ENCODE results near the gene NPHP3. TPM values are rescaled to one million over a fixed set of nuclear protein-coding genes. Genes with fewer than 3 reads are reported as not detected.

NPHP3 gene
- polyA plus RNA-seq, 1 donor from 2014 or later, result 9.0 TPM

- Histone ChIP-seq H3K4me2 (ENCODE audit: low read length) (no peak overlapping the region), H3K9me3 (ENCODE audit: low read length) (no peaks in the 10 kb centered on the region), H3K27ac (ENCODE audit: low read length) (no peak overlapping the region), H3F3A (ENCODE audit: insufficient read depth, low read length, poor library complexity, severe bottlenecking) (peaks cover 10% of the 10 kb centered on the region), H4K20me1 (ENCODE audit: insufficient read depth) (no peaks in the 10 kb centered on the region), H3K9ac (ENCODE audit: low read length) (no peak overlapping the region), H3K27me3 (ENCODE audit: insufficient read depth, low read depth, low read length) (no peaks in the 10 kb centered on the region), H3K9me2 (ENCODE audit: insufficient read depth, low read length) (no peaks in the 10 kb centered on the region), H2AFZ (ENCODE audit: low read depth, low read length) (no peak overlapping the region), H3K4me3 (ENCODE audit: low read length) (no peak overlapping the region), H3K79me2 (replicated peaks; ENCODE audit: insufficient read depth, low read length) (no peaks in the 10 kb centered on the region), H3K36me3 (ENCODE audit: insufficient read depth, low read length) (no peaks in the 10 kb centered on the region)
- TF ChIP-seq TAF1 (IDR thresholded peaks at IDR 0.05; ENCODE audit: low read depth), result no peak
- peak; percentile 72 for TF ChIP-seq SMC3 (conservative IDR thresholded peaks at IDR 0.05; ENCODE audit: poor library complexity)
- peak; percentile 78 for TF ChIP-seq RAD21 (conservative IDR thresholded peaks at IDR 0.05)
- no peak for TF ChIP-seq POLR2AphosphoS5 (IDR thresholded peaks at IDR 0.05)
- TF ChIP-seq, protein P1, sequence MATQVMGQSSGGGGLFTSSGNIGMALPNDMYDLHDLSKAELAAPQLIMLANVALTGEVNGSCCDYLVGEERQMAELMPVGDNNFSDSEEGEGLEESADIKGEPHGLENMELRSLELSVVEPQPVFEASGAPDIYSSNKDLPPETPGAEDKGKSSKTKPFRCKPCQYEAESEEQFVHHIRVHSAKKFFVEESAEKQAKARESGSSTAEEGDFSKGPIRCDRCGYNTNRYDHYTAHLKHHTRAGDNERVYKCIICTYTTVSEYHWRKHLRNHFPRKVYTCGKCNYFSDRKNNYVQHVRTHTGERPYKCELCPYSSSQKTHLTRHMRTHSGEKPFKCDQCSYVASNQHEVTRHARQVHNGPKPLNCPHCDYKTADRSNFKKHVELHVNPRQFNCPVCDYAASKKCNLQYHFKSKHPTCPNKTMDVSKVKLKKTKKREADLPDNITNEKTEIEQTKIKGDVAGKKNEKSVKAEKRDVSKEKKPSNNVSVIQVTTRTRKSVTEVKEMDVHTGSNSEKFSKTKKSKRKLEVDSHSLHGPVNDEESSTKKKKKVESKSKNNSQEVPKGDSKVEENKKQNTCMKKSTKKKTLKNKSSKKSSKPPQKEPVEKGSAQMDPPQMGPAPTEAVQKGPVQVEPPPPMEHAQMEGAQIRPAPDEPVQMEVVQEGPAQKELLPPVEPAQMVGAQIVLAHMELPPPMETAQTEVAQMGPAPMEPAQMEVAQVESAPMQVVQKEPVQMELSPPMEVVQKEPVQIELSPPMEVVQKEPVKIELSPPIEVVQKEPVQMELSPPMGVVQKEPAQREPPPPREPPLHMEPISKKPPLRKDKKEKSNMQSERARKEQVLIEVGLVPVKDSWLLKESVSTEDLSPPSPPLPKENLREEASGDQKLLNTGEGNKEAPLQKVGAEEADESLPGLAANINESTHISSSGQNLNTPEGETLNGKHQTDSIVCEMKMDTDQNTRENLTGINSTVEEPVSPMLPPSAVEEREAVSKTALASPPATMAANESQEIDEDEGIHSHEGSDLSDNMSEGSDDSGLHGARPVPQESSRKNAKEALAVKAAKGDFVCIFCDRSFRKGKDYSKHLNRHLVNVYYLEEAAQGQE (IDR thresholded peaks at IDR 0.05; ENCODE audit: borderline replicate concordance), result no peak
- peak; percentile 84 for TF ChIP-seq CTCF (IDR thresholded peaks at IDR 0.05; ENCODE audit: poor library complexity, severe bottlenecking)
Measured at GRCh38 chr3:132726341-132726823, 4.2 kb upstream of the NPHP3 start.

GRCh38 chr3:132723024-132723950 lies 1.1 kb upstream of the NPHP3 start:
- Histone ChIP-seq H3K4me2 (ENCODE audit: low read length) (peak overlapping the region; percentile 95), H3K27me3 (ENCODE audit: insufficient read depth, low read depth, low read length) (no peaks in the 10 kb centered on the region), H3K27ac (ENCODE audit: low read length) (peak overlapping the region; percentile 29), H3K4me3 (ENCODE audit: low read length) (peak overlapping the region; percentile 95), H3F3A (ENCODE audit: insufficient read depth, low read length, poor library complexity, severe bottlenecking) (peaks cover 10% of the 10 kb centered on the region), H2AFZ (ENCODE audit: low read depth, low read length) (peak overlapping the region; percentile 74), H4K20me1 (ENCODE audit: insufficient read depth) (no peaks in the 10 kb centered on the region), H3K9ac (ENCODE audit: low read length) (peak overlapping the region; percentile 66), H3K9me2 (ENCODE audit: insufficient read depth, low read length) (no peaks in the 10 kb centered on the region), H3K79me2 (replicated peaks; ENCODE audit: insufficient read depth, low read length) (no peaks in the 10 kb centered on the region), H3K36me3 (ENCODE audit: insufficient read depth, low read length) (no peaks in the 10 kb centered on the region), H3K9me3 (ENCODE audit: low read length) (no peaks in the 10 kb centered on the region)
- TF ChIP-seq CTCF (IDR thresholded peaks at IDR 0.05; ENCODE audit: poor library complexity, severe bottlenecking) (peak; percentile 17), MXI1 (conservative IDR thresholded peaks at IDR 0.05; ENCODE audit: poor library complexity, severe bottlenecking) (peak; percentile 17), RAD21 (conservative IDR thresholded peaks at IDR 0.05) (no peak)
- TF ChIP-seq, protein P1 (IDR thresholded peaks at IDR 0.05; ENCODE audit: borderline replicate concordance), result no peak
